ENCODE data around the gene TRPV5. TPM values are rescaled to one million over a fixed set of nuclear protein-coding genes. Genes with fewer than 3 reads are reported as not detected.

The TRPV5 gene
- total RNA-seq, 1 donor from 2014 or later = not detected

DNA sequence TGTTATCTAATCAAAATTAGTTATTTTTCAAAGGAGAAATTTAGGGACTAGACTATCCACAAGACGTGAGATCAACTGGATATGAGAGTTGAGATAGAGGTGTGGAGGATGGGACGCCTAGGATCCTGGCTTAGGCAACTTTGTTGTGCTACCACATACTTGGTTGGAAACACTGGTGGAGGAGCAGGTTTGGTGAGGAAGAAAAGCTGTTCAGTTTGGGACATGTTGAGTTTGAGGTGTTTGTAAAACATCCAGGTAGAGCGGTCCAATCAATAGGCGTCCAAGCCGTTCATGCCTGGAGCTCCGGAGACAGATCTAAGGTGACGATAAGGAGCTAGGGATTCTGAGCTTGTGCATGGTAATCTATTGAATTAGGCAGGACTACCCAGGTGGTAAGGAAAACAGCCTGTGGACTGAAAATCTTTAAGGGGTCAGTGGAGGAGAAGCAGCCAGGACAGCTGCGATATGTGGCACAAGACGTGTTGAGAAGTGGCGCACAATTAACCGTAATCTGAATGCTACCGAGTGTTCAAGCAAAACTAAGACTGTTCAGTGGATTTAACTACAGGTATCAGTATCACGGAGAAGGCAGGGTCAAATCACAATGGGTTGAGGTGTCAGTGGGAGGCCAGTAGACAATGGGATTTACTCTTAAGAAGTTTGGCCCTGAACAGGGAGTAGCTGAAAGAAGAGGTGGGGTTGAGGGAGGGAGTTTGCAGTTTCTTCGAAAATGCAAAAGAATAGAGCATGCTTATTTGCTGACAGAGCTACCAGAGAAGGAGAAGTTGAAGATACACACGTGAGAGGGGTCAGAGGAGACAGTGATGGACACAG is 31.9 kb downstream of the TRPV5 start:
- Mint-ChIP-seq H3K4me3 (no peak overlapping the region), H3K27ac (no peak overlapping the region), H3K36me3 (no peaks in the 10 kb centered on the region), H3K27me3 (peaks cover 3% of the 10 kb centered on the region), H3K4me1 (ENCODE audit: unreplicated experiment) (no peaks in the 10 kb centered on the region), H3K9me3 (no peaks in the 10 kb centered on the region)
- no peak for DNase-seq (ENCODE audit: extremely low spot score, unreplicated experiment)
- TF ChIP-seq, protein P1, sequence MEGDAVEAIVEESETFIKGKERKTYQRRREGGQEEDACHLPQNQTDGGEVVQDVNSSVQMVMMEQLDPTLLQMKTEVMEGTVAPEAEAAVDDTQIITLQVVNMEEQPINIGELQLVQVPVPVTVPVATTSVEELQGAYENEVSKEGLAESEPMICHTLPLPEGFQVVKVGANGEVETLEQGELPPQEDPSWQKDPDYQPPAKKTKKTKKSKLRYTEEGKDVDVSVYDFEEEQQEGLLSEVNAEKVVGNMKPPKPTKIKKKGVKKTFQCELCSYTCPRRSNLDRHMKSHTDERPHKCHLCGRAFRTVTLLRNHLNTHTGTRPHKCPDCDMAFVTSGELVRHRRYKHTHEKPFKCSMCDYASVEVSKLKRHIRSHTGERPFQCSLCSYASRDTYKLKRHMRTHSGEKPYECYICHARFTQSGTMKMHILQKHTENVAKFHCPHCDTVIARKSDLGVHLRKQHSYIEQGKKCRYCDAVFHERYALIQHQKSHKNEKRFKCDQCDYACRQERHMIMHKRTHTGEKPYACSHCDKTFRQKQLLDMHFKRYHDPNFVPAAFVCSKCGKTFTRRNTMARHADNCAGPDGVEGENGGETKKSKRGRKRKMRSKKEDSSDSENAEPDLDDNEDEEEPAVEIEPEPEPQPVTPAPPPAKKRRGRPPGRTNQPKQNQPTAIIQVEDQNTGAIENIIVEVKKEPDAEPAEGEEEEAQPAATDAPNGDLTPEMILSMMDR (conservative IDR thresholded peaks at IDR 0.05) = no peak

GRCh38 chr7:142899661-142900060 is 33.9 kb downstream of the TRPV5 start:
- H3K27me3 Mint-ChIP-seq = peaks cover 3% of the 10 kb centered on the region
- H3K4me1 Mint-ChIP-seq (ENCODE audit: unreplicated experiment) = no peaks in the 10 kb centered on the region
- DNase-seq (ENCODE audit: extremely low spot score, unreplicated experiment) = no peak
- no peak overlapping the region for H3K4me3 Mint-ChIP-seq
- H3K27ac Mint-ChIP-seq = no peak overlapping the region
- no peaks in the 10 kb centered on the region for H3K9me3 Mint-ChIP-seq
- TF ChIP-seq, protein P1 (conservative IDR thresholded peaks at IDR 0.05) = no peak
- H3K36me3 Mint-ChIP-seq = no peaks in the 10 kb centered on the region

DNA sequence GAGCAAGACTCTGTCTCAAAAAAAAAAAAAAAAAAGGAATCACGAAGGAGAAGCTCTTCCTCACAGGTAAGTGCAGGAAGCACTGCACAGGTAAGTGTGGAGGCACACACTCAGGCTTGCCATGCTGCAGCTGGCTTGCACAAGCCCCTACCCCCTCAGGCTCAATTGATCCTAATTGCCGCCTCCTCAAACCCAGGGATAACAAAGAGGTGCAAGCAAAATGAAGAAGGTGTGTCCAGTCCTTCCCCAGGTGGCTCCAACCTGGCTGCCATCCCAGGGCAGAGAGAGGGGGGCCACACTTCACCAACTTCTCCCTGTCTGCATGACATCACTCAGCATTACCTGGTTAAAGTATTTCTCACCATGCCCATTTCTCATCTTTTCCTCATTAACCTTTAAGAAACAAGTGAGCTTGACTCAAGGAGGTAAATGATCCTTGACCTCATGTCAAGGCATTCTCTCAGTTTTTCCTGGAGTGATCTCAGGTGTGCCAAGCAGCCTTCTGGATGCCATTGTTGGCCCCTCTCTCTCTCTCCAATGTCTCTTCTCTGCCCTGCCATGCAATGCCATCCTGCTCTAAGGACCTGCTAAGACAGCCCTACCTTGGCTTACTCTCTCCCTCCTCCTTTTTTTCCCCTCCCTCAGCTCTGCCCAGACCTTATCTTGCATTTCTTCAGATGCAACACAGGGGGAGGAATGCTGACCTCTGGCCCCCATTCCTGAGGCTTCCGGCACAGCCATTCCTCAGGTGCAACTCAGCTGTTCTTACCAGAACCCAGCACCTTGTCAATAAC is 35.0 kb downstream of the TRPV5 start:
- Mint-ChIP-seq H3K4me1 (ENCODE audit: unreplicated experiment) (no peaks in the 10 kb centered on the region), H3K9me3 (no peaks in the 10 kb centered on the region), H3K27ac (no peak overlapping the region), H3K27me3 (peaks cover 3% of the 10 kb centered on the region), H3K4me3 (no peak overlapping the region), H3K36me3 (no peaks in the 10 kb centered on the region)
- TF ChIP-seq, protein P1 (conservative IDR thresholded peaks at IDR 0.05) = no peak
- no peak for DNase-seq (ENCODE audit: extremely low spot score, unreplicated experiment)

DNA sequence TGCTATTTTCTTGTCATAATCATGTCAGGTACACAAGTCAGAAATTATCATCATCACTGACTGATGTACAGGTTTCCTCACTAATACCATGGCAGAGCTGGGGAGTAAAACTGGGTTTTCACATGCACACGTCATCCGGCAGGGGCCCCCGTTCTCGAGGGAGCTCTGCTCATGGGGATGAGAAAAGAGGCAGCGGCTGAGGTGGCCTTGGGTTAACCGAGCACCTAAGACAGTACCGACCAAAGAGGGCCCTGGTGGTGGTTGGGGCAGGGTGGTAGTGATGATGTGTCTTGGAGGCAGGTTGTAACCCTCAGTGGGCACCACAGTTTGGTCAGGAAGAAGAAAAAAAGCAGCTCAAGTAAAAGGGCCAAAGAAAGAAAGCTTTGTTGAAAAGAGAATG is 35.9 kb downstream of the TRPV5 start:
- no peaks in the 10 kb centered on the region for H3K36me3 Mint-ChIP-seq
- peaks cover 3% of the 10 kb centered on the region for H3K27me3 Mint-ChIP-seq
- DNase-seq (ENCODE audit: extremely low spot score, unreplicated experiment) = peak; percentile 47
- no peak overlapping the region for H3K4me3 Mint-ChIP-seq
- H3K27ac Mint-ChIP-seq = no peak overlapping the region
- no peaks in the 10 kb centered on the region for H3K9me3 Mint-ChIP-seq
- TF ChIP-seq, protein P1 (conservative IDR thresholded peaks at IDR 0.05) = no peak
- H3K4me1 Mint-ChIP-seq (ENCODE audit: unreplicated experiment) = no peaks in the 10 kb centered on the region

- Mint-ChIP-seq H3K9me3 (no peaks in the 10 kb centered on the region), H3K4me1 (ENCODE audit: unreplicated experiment) (no peaks in the 10 kb centered on the region), H3K36me3 (no peaks in the 10 kb centered on the region), H3K27me3 (peaks cover 3% of the 10 kb centered on the region), H3K27ac (no peak overlapping the region), H3K4me3 (no peak overlapping the region)
- peak; percentile 8 for DNase-seq (ENCODE audit: extremely low spot score, unreplicated experiment)
- TF ChIP-seq, protein P1 (conservative IDR thresholded peaks at IDR 0.05) = no peak
Observed at GRCh38 chr7:142896741-142897379, 36.7 kb downstream of the TRPV5 start.

All from type B pancreatic cell (in vitro differentiated cells).